Kidney (tissue), 22 donors: ENCODE results near the gene KIR3DL2. TPM values are rescaled to one million over a fixed set of nuclear protein-coding genes. Genes with fewer than 3 reads are reported as not detected.
"Not testable (repeated sequence)": the region's sequence is repeated elsewhere in the genome, so short reads cannot be mapped to it uniquely, and the experiment has no call there.

Experiments used
- DNase-seq, 5 donors: peaks; one replicate each; pipeline ENCODE4 v3.0.0-alpha.2; 2013 to 2020
- FAIRE-seq: peaks from 2 replicates; lab custom pipeline; 2012; peaks lifted over from hg19 to GRCh38; lab: Jason Lieb, UNC
- H3K27ac ChIP-seq, 2 donors: one replicate each; pipeline ENCODE4 v1.7.0; 2013; ENCODE audit warnings: low read depth in 2 of 2, low read length in 2 of 2, inconsistent platforms in 1 of 2
- H3K27me3 ChIP-seq: one replicate; pipeline ENCODE4 v1.7.1; 2013; ENCODE audit warnings: low read length, inconsistent platforms; ENCODE audit not compliant: control insufficient read depth, insufficient read depth
- H3K36me3 ChIP-seq, 3 donors: one replicate each; pipeline versions ENCODE4 v1.7.0 to v1.7.1; 2013; ENCODE audit warnings: low read length in 3 of 3, control low read depth in 1 of 3, inconsistent platforms in 1 of 3; ENCODE audit not compliant: insufficient read depth in 3 of 3, control insufficient read depth in 2 of 3
- H3K4me1 ChIP-seq, 3 donors: one replicate each; pipeline versions ENCODE4 v1.7.0 to v1.7.1; 2013; ENCODE audit warnings: low read length in 3 of 3, inconsistent platforms in 1 of 3, low read depth in 1 of 3; ENCODE audit not compliant: control insufficient read depth in 2 of 3, insufficient read depth in 2 of 3
- H3K4me3 ChIP-seq, 3 donors: one replicate each; pipeline versions ENCODE4 v1.7.0 to v1.8.1; 2013; ENCODE audit warnings: low read length in 3 of 3, control low read depth in 1 of 3, inconsistent platforms in 1 of 3
- H3K9ac ChIP-seq, 3 donors: one replicate each; pipeline versions ENCODE4 v1.7.0 to v1.7.1; 2013; ENCODE audit warnings: low read length in 3 of 3, control low read depth in 1 of 3, inconsistent platforms in 1 of 3
- H3K9me3 ChIP-seq, 3 donors: one replicate each; pipeline versions ENCODE4 v1.7.0 to v1.7.1; 2013; ENCODE audit warnings: low read length in 3 of 3, control low read depth in 1 of 3, inconsistent platforms in 1 of 3; ENCODE audit not compliant: control insufficient read depth in 2 of 3, insufficient read depth in 1 of 3
- intact Hi-C: fragments of 100-400 bp; cut with DNase I; formaldehyde crosslinking; loops from one replicate; pipeline ENCODE4 v1.11.1; 2022
- long read RNA-seq, 10 donors: library from polyadenylated mRNA in 1 of 10; unstranded in 1 of 10; transcript quantifications; one replicate each; pipeline ENCODE4 v2.0.0 and lab custom pipeline, GENCODE V29; 2021 to 2026
- polyA plus RNA-seq: library from polyadenylated mRNA; stranded (reverse); fragments of 350-450 nt; fragmentation: Illumina TruSeq; extraction: RNeasy Lipid Tissue Mini Kit (QIAGEN cat#74804); gene quantifications from one replicate; pipeline ENCODE4 v1.2.3, GENCODE V29; 2014; ENCODE audit warnings: low read depth, low replicate concordance; ENCODE audit not compliant: insufficient read depth
- total RNA-seq: library from RNA; stranded (reverse); fragmentation: NEBNext Ultra II Directional; extraction: Animal tissue kit (Norgen Biotek cat#: 25700); gene quantifications from one replicate; pipeline ENCODE4 v1.2.1, GENCODE V29; 2021
- TF ChIP-seq, protein P1 (sequence below): IDR thresholded peaks from 3 replicates; pipeline ENCODE4 v1.5.1; 2012; ENCODE audit warnings: mild to moderate bottlenecking, moderate library complexity, borderline replicate concordance; ENCODE audit not compliant: insufficient read depth; ENCODE audit errors: extremely low read depth
- donor health status: control.
- donor health status: control.
- donor health status: control.
- donor health status: control.
- donor health status: control.
- donor health status: DM: yes; HTN: yes; CAD: no.
- donor health status: Normal renal cell carcinoma (clear cell type).

The KIR3DL2 gene
- total RNA-seq (0.13 TPM), polyA plus RNA-seq (not detected)
- long read RNA-seq, donor 1: 0 reads
- long read RNA-seq, donor 2: 0 reads
- long read RNA-seq, donor 3: 0 reads
- long read RNA-seq, donor 4: 0 reads
- long read RNA-seq, donor 5: 0 reads
- long read RNA-seq, donor 6: 0 reads
- long read RNA-seq, donor 7: 0 reads
- long read RNA-seq, donor 8: 0 reads
- long read RNA-seq, donor 9: 0 reads
- long read RNA-seq, donor 10: 0 reads

DNA sequence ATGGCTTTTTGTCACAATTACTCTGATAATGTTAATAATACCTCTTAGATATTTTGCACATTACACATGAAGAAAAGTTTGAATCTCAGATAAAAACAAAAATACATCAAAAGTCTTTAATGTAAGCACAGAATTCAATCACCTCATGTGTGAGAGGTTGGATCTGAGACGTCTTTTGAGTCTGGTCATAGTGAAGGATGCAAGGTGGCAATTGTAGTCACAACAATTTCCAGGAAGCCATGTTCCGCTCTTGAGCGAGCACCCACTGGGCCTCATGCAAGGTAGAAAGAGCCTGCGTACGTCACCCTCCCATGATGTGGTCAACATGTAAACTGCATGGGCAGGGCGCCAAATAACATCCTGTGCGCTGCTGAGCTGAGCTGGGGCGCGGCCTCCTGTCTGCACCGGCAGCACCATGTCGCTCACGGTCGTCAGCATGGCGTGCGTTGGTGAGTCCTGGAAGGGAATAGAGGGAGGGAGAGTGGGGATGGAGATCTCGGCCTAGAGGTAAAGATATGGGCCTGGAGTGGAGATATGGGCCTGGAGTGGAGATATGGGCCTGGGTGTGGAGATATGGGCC, at the start of gene KIR3DL2:
Gene KIR3DL2 (plus strand): TSS at position 383 of the 580 bp plus-strand sequence. CDS start 33 bp downstream, at position 416.
- DNase-seq, intact Hi-C loops, H3K4me1 ChIP-seq, H3K9ac ChIP-seq, H3K9me3 ChIP-seq, H3K27ac ChIP-seq, H3K36me3 ChIP-seq, H3K27me3 ChIP-seq, FAIRE-seq, H3K4me3 ChIP-seq: not testable (repeated sequence)

DNA sequence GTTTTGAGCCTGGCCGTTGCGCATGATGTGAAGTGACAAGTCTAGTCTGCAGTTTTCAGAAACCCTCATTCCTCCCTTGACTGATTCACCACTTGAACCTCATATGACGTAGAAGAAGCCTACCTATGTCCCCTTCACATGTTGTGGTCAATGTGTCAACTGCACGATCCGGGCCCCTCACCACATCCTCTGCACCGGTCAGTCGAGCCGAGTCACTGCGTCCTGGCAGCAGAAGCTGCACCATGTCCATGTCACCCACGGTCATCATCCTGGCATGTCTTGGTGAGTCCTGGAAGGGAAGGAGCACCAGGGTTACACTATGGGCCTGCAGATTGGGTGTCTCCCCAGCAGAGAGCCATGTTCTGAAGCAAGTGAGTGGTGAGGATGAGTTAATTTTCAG, 46.8 kb upstream of the KIR3DL2 start, which contains the start of gene KIR2DL4:
Gene KIR2DL4 (plus strand): TSS at position 201 of the 400 bp plus-strand sequence. CDS start 42 bp downstream, at position 243.
- Histone ChIP-seq H3K4me3 (no peak within 1 kb of the TSS), H3K27me3 (no peaks in the 10 kb centered on the region), H3K9me3 (peaks cover 0 to 2% (median 0%) of the 10 kb centered on the region in 3 donors), H3K9ac (no peak within 1 kb of the TSS), H3K36me3 (no peaks in the 10 kb centered on the region), H3K4me1 (no peaks in the 10 kb centered on the region), H3K27ac (no peak within 1 kb of the TSS)
- no peak for DNase-seq
- TF ChIP-seq, protein P1, sequence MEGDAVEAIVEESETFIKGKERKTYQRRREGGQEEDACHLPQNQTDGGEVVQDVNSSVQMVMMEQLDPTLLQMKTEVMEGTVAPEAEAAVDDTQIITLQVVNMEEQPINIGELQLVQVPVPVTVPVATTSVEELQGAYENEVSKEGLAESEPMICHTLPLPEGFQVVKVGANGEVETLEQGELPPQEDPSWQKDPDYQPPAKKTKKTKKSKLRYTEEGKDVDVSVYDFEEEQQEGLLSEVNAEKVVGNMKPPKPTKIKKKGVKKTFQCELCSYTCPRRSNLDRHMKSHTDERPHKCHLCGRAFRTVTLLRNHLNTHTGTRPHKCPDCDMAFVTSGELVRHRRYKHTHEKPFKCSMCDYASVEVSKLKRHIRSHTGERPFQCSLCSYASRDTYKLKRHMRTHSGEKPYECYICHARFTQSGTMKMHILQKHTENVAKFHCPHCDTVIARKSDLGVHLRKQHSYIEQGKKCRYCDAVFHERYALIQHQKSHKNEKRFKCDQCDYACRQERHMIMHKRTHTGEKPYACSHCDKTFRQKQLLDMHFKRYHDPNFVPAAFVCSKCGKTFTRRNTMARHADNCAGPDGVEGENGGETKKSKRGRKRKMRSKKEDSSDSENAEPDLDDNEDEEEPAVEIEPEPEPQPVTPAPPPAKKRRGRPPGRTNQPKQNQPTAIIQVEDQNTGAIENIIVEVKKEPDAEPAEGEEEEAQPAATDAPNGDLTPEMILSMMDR: no peak
- no peak for FAIRE-seq
- intact Hi-C loops: no loop called here

DNA sequence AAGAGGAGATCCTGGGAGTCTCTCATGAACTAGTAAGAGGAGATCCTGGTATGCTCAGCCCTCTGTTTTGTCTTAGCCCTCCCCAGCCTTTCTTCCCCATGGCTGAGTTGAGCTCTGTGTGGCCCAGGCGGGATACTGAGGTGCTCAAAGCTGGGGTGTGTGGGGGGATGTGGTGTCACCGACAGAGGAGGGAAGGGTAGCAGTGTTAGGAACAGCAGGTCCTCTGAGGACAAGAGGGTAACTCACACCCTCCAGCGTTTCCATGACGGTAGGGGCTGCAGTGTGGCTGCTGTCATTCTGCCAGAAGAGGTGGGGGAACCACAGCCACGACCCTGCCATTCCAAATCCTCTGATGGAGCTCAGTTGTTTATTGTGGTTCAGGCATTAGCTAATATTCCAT, 46.1 kb upstream of the KIR3DL2 start:
- Histone ChIP-seq H3K4me1 (no peaks in the 10 kb centered on the region), H3K9me3 (peaks cover 0 to 4% (median 0%) of the 10 kb centered on the region in 3 donors), H3K4me3 (no peak overlapping the region), H3K27me3 (no peaks in the 10 kb centered on the region), H3K9ac (no peak overlapping the region), H3K36me3 (no peaks in the 10 kb centered on the region), H3K27ac (no peak overlapping the region)
- TF ChIP-seq, protein P1: no peak
- no peak for FAIRE-seq
- DNase-seq: no peak
- intact Hi-C loops: no loop called here

DNA sequence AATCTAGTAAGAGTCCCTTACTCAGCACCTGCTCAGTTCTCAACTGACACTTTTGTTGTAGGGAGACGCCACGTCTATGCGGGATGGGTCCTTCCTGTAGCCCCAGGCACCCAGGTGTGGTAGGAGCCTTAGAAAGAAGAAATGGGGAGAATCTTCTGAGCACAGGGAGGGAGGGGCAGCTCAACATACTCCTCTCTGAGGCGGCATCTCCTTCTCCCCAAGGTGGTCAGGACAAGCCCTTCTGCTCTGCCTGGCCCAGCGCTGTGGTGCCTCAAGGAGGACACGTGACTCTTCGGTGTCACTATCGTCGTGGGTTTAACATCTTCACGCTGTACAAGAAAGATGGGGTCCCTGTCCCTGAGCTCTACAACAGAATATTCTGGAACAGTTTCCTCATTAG, 45.7 kb upstream of the KIR3DL2 start:
- FAIRE-seq: no peak
- TF ChIP-seq, protein P1: no peak

More for the DNA sequence above, 45.7 kb upstream of the KIR3DL2 start:
- Histone ChIP-seq H3K9ac (no peak overlapping the region), H3K27ac (no peak overlapping the region), H3K9me3 (peaks cover 0 to 4% (median 0%) of the 10 kb centered on the region in 3 donors), H3K27me3 (no peaks in the 10 kb centered on the region), H3K4me1 (no peaks in the 10 kb centered on the region), H3K36me3 (no peaks in the 10 kb centered on the region), H3K4me3 (no peak overlapping the region)
- intact Hi-C loops: no loop called here
- no peak for DNase-seq
